Epithelial cell of esophagus (primary cell): ENCODE data around the gene NBPF3.
"Not testable (repeated sequence)": the region's sequence is repeated elsewhere in the genome, so short reads cannot be mapped to it uniquely, and the experiment has no call there.

Experiments used
- DNase-seq: peaks from one replicate; pipeline ENCODE4 v3.0.0; 2010; ENCODE audit warnings: low read depth
- H3K4me3 ChIP-seq: 2 replicates; pipeline ENCODE4 v1.5.1; 2011; ENCODE audit warnings: mild to moderate bottlenecking, low read length, control low read depth
- TF ChIP-seq, protein P1 (sequence below): IDR thresholded peaks from 2 replicates; pipeline ENCODE4 v1.5.1; 2011; ENCODE audit warnings: low read depth, mild to moderate bottlenecking, low read length, control low read depth, inconsistent platforms; ENCODE audit not compliant: insufficient read depth; ENCODE audit errors: missing control alignments

The NBPF3 gene

GRCh38 chr1:21449906-21450305 is 10.0 kb downstream of the NBPF3 start:
- no peak for DNase-seq

DNA sequence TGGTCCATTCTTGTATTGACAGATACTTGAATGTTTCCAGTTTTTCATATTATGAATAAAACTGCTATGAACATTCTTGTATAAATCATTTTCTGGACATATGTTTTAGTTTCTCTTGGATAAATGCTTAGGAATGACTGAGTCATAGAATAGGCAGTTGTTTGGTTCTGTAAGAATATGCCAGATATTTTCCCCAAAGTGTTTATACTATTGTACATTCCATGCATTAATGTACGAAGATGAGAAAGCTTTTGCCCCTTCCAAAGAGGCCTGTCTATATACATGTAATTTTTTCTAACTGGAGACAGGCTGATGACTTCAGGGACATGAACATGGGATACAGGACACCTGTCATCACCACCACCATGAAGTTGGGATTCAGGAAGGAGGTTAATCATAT is 11.3 kb downstream of the NBPF3 start:
- H3K4me3 ChIP-seq: no peak overlapping the region
- TF ChIP-seq, protein P1, sequence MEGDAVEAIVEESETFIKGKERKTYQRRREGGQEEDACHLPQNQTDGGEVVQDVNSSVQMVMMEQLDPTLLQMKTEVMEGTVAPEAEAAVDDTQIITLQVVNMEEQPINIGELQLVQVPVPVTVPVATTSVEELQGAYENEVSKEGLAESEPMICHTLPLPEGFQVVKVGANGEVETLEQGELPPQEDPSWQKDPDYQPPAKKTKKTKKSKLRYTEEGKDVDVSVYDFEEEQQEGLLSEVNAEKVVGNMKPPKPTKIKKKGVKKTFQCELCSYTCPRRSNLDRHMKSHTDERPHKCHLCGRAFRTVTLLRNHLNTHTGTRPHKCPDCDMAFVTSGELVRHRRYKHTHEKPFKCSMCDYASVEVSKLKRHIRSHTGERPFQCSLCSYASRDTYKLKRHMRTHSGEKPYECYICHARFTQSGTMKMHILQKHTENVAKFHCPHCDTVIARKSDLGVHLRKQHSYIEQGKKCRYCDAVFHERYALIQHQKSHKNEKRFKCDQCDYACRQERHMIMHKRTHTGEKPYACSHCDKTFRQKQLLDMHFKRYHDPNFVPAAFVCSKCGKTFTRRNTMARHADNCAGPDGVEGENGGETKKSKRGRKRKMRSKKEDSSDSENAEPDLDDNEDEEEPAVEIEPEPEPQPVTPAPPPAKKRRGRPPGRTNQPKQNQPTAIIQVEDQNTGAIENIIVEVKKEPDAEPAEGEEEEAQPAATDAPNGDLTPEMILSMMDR: no peak
- no peak for DNase-seq

More at GRCh38 chr1:21449906-21450305, 10.0 kb downstream of the NBPF3 start:
- H3K4me3 ChIP-seq: no peak overlapping the region
- TF ChIP-seq, protein P1: no peak

- DNase-seq: no peak
- TF ChIP-seq, protein P1: no peak
- H3K4me3 ChIP-seq: no peak overlapping the region
Observed at GRCh38 chr1:21451981-21452411, 12.1 kb downstream of the NBPF3 start.

- DNase-seq: peak; percentile 81
- H3K4me3 ChIP-seq: not testable (repeated sequence)
Observed at GRCh38 chr1:21453964-21454614, 14.2 kb downstream of the NBPF3 start.

DNA sequence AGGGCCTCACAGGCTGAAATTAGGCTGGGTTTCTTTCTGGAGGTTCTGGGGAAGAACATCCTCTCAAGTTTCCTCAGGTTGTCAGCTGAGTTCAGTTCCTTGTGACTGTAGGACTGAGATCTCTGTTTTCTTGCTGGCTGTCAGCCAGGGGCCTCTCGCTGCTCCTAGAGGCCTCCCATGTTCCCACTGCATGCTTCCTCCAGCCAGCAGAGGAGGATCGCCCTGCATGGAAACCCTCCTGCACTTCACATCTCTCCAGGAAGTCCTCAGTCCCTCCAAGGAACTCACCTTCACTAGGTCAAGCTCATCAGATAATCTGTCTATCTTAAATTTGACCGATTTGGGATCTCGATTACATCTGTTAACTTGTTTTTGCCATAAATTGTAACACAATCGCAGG is 15.0 kb downstream of the NBPF3 start:
- H3K4me3 ChIP-seq, DNase-seq: not testable (repeated sequence)

DNA sequence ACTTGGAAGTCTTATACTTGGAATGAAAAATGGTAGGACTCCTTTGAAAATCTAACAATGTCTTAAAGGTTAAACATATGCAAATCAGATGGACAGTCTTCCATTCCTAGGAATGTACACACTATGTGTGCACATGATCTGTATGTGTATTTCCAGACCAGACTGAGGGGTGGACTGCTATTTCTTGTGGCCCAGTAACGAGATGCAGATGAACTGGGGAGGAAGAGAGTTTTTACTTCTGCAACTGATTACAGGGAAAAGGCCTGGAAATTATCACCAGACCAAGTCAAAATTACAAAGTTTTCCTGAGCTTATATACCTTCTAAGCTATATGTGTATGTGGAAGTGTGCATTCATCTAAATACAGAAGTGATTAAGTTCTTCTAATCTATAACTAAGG is 17.7 kb downstream of the NBPF3 start:
- DNase-seq: no peak
- TF ChIP-seq, protein P1: no peak
- H3K4me3 ChIP-seq: no peak overlapping the region

GRCh38 chr1:21465127-21465526 is 25.2 kb downstream of the NBPF3 start:
- H3K4me3 ChIP-seq: not testable (repeated sequence)
- DNase-seq: peak; percentile 51

GRCh38 chr1:21467946-21468345 is 28.0 kb downstream of the NBPF3 start:
- not testable (repeated sequence) for H3K4me3 ChIP-seq
- peak; percentile 74 for DNase-seq

- TF ChIP-seq, protein P1: peak; percentile 35
- H3K4me3 ChIP-seq: no peak overlapping the region
- DNase-seq: peak; percentile 30
Observed at GRCh38 chr1:21468599-21468998, 28.7 kb downstream of the NBPF3 start.
